ENCODE data around the gene PRRT1B.

PRRT1B gene

DNA sequence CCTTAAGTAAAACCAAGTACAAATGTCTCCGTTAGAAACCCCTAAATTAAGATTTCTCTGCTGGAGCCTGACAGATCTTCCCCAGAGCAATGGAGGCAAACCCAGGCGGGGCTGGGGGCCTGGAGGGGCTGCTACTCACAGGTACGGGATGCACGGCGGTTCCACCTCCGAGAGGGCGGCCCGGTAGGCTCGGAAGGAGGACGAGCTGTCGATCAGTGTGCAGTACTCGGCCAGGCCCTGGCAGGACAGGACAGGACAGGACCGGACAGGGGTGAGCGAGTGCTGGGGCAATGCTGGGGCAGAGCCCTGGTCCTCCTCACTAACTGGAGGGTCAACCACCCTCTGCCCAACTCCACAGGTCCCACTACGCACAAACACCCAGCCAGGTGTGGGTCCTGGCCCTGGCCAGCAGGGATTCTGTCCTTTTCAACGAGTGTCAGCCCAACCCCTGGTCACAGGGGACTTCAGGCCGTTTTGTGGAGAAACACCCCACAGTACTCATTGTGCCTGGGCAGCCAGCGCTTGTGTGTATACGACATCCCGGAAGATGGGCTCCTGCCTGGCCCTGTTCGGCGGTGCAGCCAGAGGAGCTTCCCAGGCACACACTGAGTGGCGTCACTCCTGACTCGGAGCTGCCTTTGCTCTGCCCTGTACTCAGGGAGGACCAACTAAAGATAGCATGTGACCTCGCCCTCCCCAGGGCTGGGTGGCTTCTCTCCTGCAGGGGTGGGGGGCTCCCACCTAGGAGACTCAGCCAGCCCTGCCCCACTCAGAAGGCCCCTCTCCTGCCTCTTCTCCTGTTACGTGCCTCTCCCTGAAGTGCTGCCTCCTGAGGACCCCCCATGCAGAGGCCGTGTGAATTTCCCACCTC, 37.4 kb downstream of the PRRT1B start:
- DNase-seq, result no peak

DNA sequence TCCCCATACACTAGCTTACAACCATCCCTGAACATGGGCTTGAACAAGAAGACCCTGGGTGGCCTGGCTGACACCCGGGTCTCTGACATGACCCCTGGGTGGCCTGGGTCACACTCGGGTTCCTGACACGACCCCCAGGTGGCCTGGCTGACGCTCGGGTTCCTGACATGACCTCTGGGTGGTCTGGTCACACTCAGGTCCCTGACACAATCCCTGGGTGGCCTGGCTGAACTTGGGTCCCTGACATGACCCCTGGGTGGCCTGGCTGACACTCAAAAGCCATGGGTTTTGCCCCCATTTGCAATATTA, 38.0 kb downstream of the PRRT1B start:
- no peak for DNase-seq

DNA sequence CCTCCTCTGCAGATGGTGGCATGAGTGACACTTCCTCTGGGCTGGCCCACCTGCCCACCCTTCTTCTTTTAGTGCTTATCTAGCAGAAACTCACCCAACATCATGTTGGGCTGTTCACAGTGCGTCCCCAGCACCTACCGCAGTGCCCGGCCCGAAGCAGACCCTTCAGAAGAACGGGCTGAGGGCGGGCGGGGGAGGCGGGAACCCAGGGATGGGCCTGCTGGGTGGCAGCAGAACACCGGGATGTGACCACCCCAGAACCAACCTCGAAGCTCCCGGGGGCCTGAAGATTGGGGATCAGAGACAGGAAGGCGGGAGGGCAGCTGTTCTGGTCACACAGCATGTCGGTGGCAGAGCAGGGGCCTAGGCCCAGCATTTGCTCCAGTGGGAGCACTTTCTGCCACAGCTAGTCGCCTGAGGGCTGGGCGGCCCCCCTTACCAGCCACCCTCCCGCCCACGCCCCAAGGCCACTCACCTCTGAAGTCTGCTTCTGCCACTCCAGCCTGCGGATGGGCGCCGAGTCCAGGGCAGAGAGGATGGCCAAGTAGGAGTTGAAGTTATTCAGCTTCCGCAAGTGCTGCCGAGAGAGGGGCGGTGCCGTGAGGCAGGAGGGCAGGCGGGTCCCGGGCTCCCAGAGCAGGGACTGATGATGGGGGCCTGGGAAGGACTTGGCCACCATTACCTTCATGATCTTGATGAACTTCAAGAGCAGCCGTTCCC, 38.7 kb downstream of the PRRT1B start:
- DNase-seq, result no peak

DNA sequence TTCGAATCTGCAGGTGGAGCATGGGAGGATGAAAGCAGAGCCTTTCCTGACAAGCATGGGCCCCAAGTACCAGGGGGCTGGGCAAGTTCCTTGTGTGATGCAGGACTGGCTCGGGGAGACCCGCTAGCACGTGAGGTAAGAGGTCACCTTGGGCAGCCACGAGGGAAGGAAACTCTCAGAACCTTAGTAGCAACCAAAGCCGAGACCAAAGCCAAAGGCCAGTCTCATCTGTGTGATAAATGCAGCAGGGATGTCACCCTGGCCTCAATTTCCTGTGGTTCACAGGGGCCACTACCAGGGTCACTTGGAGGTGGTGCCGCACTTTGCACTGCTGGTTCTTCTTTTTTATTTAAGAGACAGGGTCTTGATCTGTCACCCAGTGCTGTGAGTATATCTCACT, 39.5 kb downstream of the PRRT1B start:
- peak; percentile 33 for DNase-seq

DNA sequence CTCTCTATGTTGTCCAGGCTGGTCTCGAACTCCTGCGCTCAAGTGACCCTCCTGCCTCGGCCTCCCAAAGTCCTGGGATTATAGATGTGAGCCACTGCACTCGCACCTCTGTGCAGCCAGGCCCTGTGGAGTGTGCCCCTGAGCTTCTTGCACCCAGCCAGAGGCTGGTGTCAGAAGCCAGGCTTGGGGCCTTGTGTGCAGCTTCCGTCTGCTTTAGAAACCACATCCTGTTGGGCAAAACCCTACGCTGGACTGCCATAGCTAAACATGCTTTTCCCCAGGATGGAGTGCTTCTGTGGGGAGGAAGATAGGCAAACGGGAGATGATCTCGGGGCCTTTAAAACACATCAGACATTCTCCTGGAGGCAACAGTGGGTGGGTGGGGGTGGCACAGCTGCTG, 40.1 kb downstream of the PRRT1B start:
- DNase-seq, result peak; percentile 55

DNA sequence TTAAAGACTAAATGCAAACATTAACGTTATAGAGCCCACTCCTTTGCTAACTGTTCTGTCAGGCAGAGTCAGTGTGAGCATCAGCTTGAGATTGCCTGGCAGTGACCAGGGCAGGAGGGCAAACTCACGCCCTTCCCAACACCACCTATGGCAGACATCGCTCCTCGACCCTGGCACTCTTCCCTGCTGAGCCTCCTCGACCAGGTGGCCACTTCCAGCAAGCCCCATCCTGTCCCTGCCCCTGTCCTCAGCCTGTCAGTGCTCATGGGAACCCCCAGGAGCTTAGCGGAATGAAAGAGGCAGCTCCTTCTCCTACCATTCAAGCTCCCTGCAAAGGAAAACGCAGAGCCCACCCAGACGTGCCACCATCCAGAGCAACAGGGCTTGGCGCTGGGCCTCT, 42.0 kb downstream of the PRRT1B start:
- no peak for DNase-seq

DNA sequence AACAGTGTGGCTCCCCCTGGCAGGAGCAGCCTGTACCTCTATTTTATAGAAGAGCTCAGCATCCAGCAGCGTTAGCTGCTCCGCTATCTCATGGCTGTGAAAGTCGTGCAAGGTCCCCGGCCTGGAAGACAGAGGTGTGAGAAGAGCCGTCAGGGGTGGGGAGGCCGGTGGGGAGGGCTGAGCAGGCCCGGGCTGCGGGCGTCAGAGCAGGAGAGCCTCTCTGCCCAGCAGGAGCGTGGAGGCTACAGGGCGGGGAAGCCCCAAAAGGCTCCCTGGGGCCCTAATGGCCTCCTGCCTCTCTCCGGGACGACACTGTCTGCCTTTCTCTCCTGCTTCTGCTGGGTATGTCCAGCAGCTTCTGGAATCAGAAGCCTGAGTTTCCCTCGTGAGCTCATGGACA, 42.6 kb downstream of the PRRT1B start:
- no peak for DNase-seq

DNA sequence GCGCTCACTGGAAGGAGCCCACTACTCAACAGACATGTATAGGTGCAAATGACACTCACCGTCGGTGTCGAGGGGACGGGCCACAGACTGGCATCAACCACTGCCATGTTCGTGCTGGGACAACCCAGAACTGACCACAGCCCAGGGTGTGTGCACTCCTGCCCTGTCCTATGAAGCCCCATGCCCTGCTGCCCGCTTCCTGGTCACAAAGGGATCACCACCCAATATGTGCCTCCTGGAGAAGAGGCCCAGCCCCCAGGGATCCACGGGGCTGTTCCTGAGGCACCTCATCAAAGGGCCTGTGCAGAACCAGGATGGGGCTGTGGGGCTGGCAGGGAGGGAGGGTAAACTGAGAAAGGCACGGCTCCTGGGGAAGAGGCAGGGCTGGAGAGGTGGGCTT, 43.1 kb downstream of the PRRT1B start:
- DNase-seq, result no peak

DNA sequence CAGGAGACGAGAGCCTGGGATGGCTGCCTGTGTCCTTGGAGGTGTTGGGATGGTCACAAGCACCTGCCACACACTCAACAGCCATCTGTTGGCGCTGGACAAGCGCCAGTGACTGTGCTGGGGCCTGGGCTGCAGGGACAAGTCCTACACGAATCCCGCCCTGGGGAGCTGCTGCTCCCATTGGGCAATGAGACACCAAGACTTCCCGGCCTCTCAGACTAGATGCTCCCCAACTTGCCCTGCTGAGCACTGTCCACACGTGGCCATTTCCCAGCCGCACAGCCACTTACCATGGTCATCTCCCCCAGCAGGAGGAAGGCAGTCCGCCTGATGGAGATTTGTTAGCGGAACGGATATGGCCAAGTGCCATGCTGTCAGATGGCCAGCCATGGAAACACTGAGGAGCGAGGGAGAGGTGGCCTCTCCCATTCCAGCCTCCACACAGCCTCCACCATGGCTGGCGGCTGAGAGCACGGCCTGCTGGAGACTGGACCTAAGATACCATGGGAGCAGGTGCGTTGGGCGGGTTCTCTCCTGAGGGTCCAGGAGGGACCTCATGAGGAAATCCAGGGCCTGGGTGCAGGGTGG, 43.9 kb downstream of the PRRT1B start:
- DNase-seq, result no peak

DNA sequence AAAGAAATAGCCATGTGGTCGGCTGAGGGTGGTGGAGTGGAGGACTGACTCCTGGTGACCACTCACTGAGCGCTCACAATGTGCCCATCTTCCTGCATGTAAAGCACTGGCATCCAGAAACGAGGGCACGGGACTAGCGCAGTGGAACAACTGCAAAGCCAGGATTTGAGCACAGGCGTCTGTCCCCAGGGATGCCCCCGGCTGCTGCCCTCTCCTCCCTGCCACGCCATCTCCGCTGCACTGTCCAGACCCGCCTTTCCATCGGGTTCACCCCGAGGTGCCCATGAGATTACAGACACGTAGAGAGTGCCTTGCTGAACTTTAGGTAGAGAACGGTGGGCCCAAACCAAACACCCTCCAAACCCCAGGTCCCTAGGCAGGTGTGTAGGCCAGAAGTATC, 44.7 kb downstream of the PRRT1B start:
- no peak for DNase-seq

DNA sequence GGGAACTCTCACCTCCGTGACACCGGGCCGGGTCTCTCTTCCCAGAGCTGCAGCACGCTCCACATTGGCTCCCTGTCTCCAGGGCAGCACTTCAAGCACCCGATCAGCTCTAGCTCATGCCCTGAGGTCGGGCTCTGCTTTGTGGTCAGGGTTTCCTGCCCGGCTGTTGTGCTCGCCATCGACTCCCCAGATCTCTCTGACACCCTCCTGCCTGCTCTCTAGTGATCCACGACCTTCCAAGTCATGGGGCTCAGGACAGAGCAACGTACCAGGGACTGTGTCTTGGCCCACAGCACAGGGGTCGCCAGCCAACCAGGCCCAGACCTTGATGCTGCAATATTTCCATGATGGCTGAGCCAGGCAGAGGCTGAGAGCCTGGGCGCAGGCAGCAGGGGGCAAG, 45.1 kb downstream of the PRRT1B start:
- no peak for DNase-seq

DNA sequence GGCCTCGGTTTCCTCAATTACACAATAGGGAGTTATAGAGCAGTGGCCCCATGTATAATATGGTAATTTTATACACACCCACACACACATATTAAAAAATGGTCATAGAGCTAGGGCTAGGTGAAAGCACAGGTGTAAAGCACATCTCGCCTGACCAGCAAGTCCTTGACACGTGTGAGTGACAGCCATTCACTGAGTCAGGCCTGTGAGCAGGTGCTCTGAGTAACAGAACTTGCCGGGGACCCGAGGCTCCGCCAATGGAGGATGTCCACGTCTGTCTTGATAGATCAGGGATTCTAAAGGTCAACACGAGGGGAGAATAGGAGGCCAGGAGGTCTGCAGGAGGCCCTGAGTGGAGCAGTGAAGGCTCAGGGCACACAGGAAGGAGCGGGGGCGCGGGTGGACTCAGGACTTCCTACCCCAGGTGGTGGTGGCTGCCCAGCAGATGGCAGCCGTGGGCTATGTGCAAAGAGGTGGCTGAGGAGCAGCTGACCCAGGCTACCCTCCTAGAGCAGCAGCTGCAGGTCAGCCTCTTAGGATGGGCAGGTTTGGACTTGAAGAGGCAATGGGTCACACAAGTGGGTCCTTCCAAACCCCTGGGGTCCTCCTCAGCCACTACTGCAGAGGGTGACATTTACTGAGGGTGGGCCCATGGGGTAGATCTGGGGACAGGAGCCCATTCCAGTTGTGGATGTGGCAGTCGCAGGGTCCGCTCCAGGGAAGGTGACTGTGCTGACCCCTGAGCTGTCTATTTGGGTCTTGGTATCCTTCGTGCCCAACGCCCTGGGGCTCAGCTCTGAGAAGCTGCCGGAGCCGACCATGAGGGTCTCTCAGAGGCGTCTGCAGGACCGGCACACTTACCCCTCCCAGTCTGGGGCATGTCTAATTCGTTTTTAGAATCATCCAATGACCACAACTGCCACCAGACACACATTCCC, 45.9 kb downstream of the PRRT1B start:
- DNase-seq, result peak; percentile 59

DNA sequence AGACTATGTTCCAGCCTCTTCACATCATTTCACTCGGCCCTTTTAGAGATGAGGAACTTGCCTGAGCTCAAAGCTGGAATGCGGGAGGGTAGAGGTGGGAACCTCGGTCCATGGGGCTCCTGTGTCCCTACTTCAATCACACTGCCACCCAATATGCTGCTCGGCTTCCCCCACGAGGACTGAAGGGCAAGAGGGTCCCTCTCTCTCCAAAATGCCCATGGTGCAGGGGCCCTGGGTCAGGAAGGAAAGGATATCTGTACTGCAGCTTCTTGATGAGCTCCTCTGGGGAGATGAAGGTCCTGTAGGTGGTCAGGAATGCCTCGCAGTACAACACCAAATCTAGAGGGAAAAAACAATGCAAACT, 46.5 kb downstream of the PRRT1B start:
- DNase-seq, result no peak

DNA sequence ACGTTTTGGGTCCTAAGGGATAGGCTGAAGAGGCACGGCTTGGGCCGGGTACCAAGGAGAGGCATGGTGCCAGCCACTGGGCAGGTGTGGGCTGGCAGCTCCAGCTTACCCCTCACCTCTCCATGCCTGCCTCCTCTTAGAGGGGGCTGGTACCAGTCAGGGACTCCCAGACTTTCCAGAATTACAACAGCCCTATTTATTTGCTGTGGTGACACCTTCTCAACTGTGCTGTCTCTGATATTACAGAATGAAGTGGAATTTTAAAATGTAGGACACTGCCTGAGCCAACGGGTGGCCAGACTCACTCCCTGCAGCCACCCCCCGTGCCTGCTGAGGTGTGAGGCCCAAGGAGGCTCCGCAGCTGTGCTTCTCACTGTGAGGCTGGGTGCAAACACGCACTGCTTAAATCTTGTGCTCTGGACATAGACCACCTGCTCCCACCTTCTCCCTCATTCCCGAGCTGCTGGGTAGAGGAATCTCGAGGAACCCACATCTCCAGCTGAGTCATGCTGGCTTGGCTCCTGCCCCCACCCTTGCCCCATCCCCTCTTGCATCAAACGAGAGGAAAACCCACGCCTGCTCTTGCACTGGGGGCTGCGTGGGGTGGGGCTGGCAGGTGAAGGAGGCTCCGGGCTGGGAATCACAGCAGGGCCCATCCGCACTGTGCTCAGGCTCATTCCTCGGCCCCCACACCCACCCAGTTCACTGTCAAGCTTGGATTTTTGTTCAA, 47.9 kb downstream of the PRRT1B start:
- no peak for DNase-seq

DNA sequence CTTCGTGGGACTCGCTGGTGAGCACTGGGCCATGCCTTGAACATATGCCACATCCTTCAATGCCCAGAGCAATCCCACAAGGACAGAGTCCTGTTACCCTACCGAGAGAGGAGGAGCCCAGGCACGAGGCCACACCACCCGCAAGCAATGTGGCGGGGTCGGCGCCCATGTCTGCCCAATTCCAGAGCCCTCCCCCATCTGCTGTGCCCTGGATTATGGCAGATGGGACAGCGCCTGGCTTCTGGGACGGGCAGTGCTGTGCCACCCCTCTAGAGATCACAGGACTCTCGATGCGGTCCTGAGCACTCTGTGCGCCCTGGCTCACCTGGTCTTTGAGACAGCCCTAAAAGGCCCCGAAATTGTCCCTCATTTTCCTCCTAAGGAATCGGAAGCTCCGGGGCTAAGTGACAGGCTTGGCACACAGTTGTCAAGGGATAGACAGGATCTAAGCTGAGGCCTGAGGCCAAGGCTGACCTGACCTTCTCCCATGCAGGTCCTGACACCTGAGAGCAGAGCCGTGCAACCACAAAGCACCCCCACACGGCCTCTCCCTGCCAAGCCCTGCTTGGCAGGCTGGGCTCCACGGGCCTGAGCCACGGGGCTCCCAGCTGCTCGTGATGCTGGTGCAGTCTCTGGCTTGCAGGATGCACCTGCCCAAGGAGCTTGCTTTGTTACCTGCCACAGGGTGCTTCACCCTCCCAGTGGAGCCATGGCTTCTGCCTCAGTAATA, 48.8 kb downstream of the PRRT1B start:
- DNase-seq, result no peak

DNA sequence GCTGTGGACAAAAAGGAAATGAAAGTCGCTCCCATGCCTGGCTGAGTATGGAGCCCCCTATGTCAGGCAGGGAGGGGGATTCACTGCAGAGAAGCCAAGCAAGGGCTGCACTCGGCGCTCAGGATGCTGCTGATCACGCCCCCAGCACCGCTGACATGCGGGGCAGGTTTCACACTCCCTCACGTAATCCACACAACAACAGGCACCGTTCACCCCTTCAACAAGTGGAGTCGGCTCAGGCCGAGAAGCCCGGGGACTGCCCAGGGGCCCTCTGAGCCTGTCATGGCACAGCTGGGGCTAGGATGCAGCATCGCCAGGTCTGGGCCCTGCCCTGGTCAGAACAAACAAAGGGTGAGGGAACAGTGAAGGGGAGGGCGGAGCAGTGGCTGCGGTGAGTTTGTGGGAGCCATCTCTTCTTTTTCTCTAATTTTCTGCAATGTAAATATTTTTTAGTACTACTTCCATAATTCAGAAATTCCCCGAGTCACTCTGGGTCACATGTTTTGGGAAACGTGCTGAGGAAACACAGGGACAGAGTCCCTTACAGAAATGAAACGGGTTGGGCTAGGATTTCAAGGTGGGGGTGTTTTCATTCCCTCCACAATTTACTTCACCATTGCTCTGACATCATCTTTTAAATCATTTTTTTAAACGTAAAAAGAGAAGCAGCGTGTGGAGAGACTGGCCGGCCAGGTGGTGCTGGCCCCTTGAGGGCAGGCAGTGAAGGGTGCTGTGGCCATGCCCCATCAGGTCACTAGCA, 49.8 kb downstream of the PRRT1B start:
- DNase-seq, result no peak

DNA sequence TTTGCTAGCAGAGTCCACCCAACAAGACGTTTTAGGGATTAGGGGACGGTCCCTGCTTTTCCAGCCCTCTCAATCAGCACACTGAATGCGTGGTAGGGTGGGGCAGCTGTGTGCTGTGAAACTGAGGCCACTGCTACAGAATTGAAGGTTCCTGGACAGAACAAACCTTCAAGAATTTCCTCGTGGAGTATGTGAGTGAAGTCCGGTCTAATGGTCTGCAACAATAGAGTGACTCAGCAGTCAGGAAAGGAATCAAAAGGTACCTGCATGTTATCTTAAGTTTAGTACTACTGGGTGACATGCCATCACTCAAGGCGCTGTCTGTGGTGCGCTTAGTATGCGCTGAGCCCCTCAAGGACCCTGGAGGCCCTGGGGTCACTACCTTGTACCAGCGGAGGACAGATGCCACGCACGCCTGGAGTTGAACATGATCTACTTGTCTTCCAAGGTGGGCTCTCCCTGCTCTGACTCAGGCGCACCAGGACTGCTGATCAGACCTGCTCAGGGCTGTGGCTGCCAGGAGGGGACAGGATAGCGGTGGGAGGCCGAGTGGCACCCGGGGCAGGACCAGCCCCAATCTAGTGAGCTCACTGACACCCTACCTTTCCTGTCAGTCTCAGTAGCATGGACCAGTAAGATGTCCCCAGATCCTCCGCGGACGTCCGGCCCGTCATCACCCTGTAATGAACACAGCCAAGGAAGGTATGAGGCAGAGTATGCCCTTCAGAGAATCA, 50.5 kb downstream of the PRRT1B start:
- DNase-seq, result no peak

DNA sequence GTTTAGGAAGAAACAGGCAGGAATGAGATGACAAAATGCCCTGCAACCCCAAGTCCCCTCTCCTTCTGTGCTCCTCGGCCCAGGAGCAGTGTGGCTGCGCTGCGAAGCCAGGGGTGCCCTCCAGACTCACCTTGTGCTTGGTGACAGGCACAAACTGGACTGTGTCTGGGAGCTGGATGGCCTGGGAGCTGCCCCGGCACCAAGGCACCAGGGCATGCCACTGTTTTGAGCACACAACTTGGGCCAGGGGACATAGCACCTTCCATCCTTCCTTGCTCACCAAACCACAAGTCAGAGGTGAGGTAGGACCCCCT, 51.1 kb downstream of the PRRT1B start:
- DNase-seq, result no peak

DNA sequence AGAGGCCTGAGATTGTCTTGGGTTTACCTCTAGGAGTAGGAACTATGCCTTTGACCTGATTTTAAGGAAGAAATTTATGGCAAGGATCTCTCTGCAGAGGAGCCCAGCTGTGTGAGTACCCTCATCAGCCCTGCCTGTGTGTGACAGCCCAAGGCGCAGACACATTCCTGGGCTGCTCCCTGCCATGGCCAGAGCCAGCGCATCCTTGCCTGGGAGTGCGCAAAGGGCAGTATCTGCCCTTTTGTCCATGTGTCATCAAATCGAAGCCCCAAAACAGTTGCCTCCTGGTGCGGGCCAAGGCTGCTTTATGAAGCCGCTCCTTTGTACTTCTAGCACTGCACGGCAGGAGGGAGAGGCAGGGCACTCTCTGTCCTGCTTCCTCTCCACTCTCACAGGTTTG, 51.9 kb downstream of the PRRT1B start:
- DNase-seq, result no peak

DNA sequence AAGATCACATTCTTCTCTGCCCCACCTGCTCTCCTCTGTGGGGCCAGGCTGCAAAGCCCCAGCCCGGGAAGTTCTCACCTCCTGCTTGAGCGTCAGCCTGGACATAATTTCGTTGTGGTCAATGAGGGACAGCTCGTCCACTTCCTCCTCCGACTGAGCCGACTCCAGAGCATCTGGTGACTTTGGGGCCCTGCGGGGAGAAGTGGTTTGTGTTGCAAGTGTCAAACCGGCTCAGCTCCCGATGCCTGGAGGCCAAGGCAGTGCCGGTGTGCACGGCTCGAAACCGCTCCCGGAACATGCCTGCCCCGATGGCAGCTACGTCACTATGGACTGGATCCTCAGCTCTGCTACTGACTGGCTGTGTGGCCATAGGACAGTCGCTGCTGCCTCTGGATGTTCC, 52.8 kb downstream of the PRRT1B start:
- no peak for DNase-seq
